ENCODE measurements around the gene KNSTRN. TPM values are rescaled to one million over a fixed set of nuclear protein-coding genes. Genes with fewer than 3 reads are reported as not detected.
A peak's percentile ranks its signal among the peaks of the same experiment; 100 is the strongest.

KNSTRN gene
- total RNA-seq, 3 donors from 2014 or later (not counting 1 experiment from before 2014, with no cell fraction given): 5.4 to 7.6 (median 5.6) TPM

GRCh38 chr15:40354408-40355171 is 27.9 kb upstream of the KNSTRN start:
- Histone ChIP-seq H3K4me3 (ENCODE audit: low read length) (no peak overlapping the region), H3K4me1 (ENCODE audit: control insufficient read depth, insufficient read depth, low read length) (peaks cover 18% of the 10 kb centered on the region), H3K36me3 (ENCODE audit: control insufficient read depth, insufficient read depth, low read length) (no peaks in the 10 kb centered on the region), H3K9me3 (ENCODE audit: control insufficient read depth, insufficient read depth, low read length) (no peaks in the 10 kb centered on the region), H3K27ac (ENCODE audit: low read length) (no peak overlapping the region), H3K27me3 (ENCODE audit: control insufficient read depth, insufficient read depth, low read length) (no peaks in the 10 kb centered on the region)
- no peak for DNase-seq
- no peak overlapping the region for H3K27ac Mint-ChIP-seq
- intact Hi-C loops (cut with micrococcal nuclease): no loop called here
- H3K9me3 Mint-ChIP-seq: no peaks in the 10 kb centered on the region
- H3K36me3 Mint-ChIP-seq: no peaks in the 10 kb centered on the region
- H3K4me3 Mint-ChIP-seq: no peak overlapping the region
- WGBS (ENCODE audit: insufficient coverage): 51% methylated on average over 7 of the region's 9 CpGs
- peaks cover 0 to 9% of the 10 kb centered on the region in 2 donors for H3K27me3 Mint-ChIP-seq (ENCODE audit: low read depth in 2 of 2)
- TF ChIP-seq CTCF (IDR thresholded peaks at IDR 0.05): no peak
- H3K4me1 Mint-ChIP-seq: peaks cover 10 to 21% of the 10 kb centered on the region in 2 donors
- no peak for ATAC-seq

- H3K27me3 Mint-ChIP-seq (ENCODE audit: low read depth in 2 of 2): peaks cover 0 to 9% of the 10 kb centered on the region in 2 donors
- H3K4me3 ChIP-seq (ENCODE audit: low read length): no peak overlapping the region
- no peak overlapping the region for H3K27ac ChIP-seq (ENCODE audit: low read length)
- H3K36me3 ChIP-seq (ENCODE audit: control insufficient read depth, insufficient read depth, low read length): no peaks in the 10 kb centered on the region
- no peak for DNase-seq
- H3K27ac Mint-ChIP-seq: no peak overlapping the region
- 70% methylated on average over 4 of the region's 5 CpGs for WGBS (ENCODE audit: insufficient coverage)
- no peaks in the 10 kb centered on the region for H3K9me3 Mint-ChIP-seq
- H3K4me1 Mint-ChIP-seq: peaks cover 11 to 21% of the 10 kb centered on the region in 2 donors
- H3K27me3 ChIP-seq (ENCODE audit: control insufficient read depth, insufficient read depth, low read length): no peaks in the 10 kb centered on the region
- intact Hi-C loops (cut with micrococcal nuclease): no loop called here
- H3K4me1 ChIP-seq (ENCODE audit: control insufficient read depth, insufficient read depth, low read length): peaks cover 18% of the 10 kb centered on the region
- no peak for ATAC-seq
- no peaks in the 10 kb centered on the region for H3K9me3 ChIP-seq (ENCODE audit: control insufficient read depth, insufficient read depth, low read length)
- TF ChIP-seq CTCF (IDR thresholded peaks at IDR 0.05): no peak
- no peak overlapping the region for H3K4me3 Mint-ChIP-seq
- H3K36me3 Mint-ChIP-seq: no peaks in the 10 kb centered on the region
These were observed 26.4 kb upstream of the KNSTRN start for GRCh38 chr15:40355976-40356585.

- Mint-ChIP-seq H3K27ac (no peak overlapping the region), H3K4me1 (peaks cover 11 to 21% of the 10 kb centered on the region in 2 donors), H3K4me3 (peak overlapping the region; percentile 82), H3K36me3 (no peaks in the 10 kb centered on the region), H3K27me3 (ENCODE audit: low read depth in 2 of 2) (peaks cover 0 to 9% of the 10 kb centered on the region in 2 donors), H3K9me3 (no peaks in the 10 kb centered on the region)
- Histone ChIP-seq H3K4me1 (ENCODE audit: control insufficient read depth, insufficient read depth, low read length) (peaks cover 18% of the 10 kb centered on the region), H3K27me3 (ENCODE audit: control insufficient read depth, insufficient read depth, low read length) (no peaks in the 10 kb centered on the region), H3K4me3 (ENCODE audit: low read length) (no peak overlapping the region), H3K36me3 (ENCODE audit: control insufficient read depth, insufficient read depth, low read length) (no peaks in the 10 kb centered on the region), H3K9me3 (ENCODE audit: control insufficient read depth, insufficient read depth, low read length) (no peaks in the 10 kb centered on the region), H3K27ac (ENCODE audit: low read length) (no peak overlapping the region)
- DNase-seq (no peak), ATAC-seq (no peak)
- intact Hi-C loops (cut with micrococcal nuclease): loop anchor here (1.0 kb wide), 1 partner anchor 48 kb away; the partner anchor contains the start of gene IVD
- WGBS (ENCODE audit: insufficient coverage): no CpG with 5 or more reads among the region's 1 CpG
- no peak for TF ChIP-seq CTCF (IDR thresholded peaks at IDR 0.05)
These were observed 25.3 kb upstream of the KNSTRN start for GRCh38 chr15:40357246-40357645.
